ENCODE data around the gene FBXW7.

DNA sequence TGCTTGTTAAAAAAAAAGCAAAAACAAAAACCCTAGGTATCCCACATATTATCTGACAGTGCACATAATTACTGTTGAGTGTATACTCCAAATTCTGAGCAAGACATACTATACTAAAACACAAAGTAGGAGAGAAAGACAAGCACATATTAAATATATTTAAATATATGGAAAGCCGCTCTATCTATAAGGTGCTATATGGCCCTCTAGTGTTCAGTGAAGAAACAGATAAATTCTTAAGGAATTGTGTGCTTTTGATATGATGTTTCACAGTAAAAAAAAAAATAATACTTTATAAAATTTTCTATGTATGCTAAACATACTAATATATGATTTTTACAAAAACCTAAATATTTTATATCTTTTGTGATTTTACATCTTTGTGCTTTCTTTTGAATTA is 137.8 kb downstream of the FBXW7 start:
- no peak for TF ChIP-seq POLR2A (IDR thresholded peaks at IDR 0.05)
- TF ChIP-seq, protein P1, sequence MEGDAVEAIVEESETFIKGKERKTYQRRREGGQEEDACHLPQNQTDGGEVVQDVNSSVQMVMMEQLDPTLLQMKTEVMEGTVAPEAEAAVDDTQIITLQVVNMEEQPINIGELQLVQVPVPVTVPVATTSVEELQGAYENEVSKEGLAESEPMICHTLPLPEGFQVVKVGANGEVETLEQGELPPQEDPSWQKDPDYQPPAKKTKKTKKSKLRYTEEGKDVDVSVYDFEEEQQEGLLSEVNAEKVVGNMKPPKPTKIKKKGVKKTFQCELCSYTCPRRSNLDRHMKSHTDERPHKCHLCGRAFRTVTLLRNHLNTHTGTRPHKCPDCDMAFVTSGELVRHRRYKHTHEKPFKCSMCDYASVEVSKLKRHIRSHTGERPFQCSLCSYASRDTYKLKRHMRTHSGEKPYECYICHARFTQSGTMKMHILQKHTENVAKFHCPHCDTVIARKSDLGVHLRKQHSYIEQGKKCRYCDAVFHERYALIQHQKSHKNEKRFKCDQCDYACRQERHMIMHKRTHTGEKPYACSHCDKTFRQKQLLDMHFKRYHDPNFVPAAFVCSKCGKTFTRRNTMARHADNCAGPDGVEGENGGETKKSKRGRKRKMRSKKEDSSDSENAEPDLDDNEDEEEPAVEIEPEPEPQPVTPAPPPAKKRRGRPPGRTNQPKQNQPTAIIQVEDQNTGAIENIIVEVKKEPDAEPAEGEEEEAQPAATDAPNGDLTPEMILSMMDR (IDR thresholded peaks at IDR 0.05), result peak in 3 of 4 donors; percentile 28 to 34 (median 28)
